ENCODE results near the gene MAP6.
"Not testable (repeated sequence)": the region's sequence is repeated elsewhere in the genome, so short reads cannot be mapped to it uniquely, and the experiment has no call there.

Gene MAP6

GRCh38 chr11:75668451-75669297 is at the start of gene MAP6:
MAP6 (minus strand) TSS chr11:75669038; CDS start chr11:75668369, 669 bp downstream.
- peak; percentile 15 for DNase-seq

DNA sequence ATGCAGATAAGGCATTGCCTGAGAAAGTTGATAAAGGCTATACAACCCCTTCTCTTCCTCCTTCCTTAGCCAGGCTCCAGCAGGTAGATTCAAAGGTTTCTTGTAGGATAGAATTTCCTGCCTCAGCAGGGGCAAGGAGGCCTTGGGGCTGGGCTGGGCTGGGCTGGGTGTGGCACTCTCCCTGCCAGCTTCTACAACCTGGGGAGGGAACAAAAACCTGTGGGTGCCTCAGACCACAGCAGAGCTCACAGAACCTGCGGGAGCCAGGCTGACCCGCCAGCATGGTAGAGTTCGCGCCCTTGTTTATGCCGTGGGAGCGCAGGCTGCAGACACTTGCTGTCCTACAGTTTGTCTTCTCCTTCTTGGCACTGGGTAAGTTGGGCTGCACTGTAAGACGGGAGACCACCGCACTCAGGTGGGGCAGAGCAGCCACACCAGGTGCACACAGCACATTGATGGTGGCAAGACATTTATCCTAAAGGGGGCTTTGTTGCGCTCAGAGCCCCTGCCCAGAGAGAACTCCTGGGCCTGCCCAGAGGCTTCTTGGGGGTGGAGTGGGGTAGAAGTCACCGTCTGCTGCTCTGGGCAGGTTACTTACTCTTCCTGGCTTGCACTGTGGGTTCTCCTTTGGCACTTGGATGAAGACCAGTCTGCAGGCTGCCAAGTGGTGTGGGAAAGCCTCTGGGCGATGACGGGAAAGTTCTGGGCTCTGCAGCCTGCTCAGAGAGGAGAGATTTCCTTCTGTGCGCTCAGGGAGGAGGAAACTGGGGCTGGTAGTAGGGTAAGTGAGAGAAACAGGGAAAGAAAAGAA is 49.0 kb upstream of the MAP6 start, which contains the start of gene MOGAT2:
TSS of gene MOGAT2 (plus strand) at position 231 of the 811 bp plus-strand sequence. CDS start at position 282, 51 bp downstream.
- no peak for DNase-seq

GRCh38 chr11:75716659-75717058 is 47.8 kb upstream of the MAP6 start:
- DNase-seq = no peak

- no peak for DNase-seq
Observed at GRCh38 chr11:75715688-75716087, 46.9 kb upstream of the MAP6 start.

GRCh38 chr11:75714211-75714610 is 45.4 kb upstream of the MAP6 start:
- no peak for DNase-seq

GRCh38 chr11:75706260-75706729 is 37.5 kb upstream of the MAP6 start:
- DNase-seq = peak; percentile 83

- DNase-seq = peak; percentile 22
Observed at GRCh38 chr11:75705541-75705940, 36.7 kb upstream of the MAP6 start.

DNA sequence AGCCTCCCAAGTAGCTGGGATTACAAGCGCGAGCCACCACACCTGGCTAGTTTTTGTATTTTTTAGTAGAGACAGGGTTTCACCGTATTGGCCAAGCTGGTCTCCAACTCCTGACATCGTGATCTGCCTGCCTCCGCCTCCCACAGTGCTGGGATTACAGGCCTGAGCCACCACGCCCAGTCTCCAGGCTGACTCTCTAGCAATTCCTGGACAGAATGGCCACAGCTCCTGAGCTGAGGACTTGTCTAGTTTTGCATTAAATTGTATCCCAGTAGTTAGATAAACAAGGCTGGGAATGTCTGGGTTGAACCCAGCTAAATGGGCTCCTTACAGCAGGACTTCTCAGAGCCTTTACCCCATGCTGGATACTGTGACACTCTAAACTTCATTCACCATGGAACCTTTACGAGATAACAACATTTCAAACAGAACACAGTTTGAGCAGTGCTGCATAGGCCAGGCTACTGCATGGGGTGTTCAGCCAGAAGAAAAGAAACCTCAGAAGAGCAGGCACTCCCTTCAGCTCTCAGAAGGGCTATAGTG is 34.9 kb upstream of the MAP6 start:
- DNase-seq = no peak

GRCh38 chr11:75700940-75701339 is 32.1 kb upstream of the MAP6 start:
- no peak for DNase-seq

- no peak for DNase-seq
Observed at GRCh38 chr11:75697906-75698581, 29.2 kb upstream of the MAP6 start.

GRCh38 chr11:75691804-75692203 is 23.0 kb upstream of the MAP6 start:
- no peak for DNase-seq

DNA sequence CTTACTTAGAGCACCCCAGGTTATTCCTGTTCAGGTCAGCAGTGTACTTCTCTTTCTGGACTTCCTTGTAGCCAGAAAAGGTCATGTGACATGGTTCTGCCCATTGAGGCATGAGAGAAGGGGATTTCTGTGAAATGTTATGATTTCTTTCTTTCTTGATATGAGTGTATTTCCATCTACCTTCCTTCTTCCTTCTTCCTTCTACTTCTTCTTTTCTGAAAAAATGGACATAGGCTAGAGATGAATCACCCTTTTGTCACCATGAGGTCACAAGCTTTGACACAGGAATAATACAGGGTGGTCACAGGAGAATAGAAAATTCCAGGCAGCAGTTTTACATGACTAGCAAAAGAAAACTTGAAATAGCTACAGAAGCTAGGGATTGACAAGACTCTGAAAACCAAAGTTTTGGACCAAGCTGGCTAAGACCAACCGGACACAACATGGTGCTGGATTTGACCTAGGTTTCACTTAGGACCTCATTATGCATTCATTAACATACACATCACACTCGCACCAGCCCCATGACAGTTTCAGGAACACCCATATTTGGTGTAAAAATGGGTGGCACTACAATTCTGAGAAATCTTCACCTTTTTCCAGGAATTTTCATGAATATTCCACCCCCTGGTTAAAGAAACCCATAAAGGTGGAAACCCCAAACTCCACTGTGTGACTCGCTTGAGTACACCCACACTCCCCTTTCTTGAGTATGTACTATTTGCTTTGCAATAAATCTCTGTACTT is 21.2 kb upstream of the MAP6 start:
- DNase-seq = peak; percentile 21

DNA sequence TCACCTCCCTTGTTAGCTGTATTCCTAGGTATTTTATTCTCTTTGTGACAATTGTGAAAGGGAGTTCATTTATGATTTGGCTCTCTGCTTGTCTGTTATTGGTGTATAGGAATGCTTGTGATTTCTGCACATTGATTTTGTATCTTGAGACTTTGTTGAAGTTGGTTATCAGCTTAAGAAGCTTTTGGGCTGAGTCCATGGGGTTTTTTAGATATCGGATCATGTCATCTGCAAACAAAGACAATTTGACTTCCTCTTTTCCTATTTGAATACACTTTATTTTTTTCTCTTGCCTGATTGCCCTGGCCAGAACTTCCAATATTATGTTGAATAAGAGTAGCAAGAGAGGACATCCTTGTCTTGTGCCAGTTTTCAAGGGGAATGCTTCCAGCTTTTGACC is 15.0 kb upstream of the MAP6 start:
- DNase-seq = not testable (repeated sequence)

DNA sequence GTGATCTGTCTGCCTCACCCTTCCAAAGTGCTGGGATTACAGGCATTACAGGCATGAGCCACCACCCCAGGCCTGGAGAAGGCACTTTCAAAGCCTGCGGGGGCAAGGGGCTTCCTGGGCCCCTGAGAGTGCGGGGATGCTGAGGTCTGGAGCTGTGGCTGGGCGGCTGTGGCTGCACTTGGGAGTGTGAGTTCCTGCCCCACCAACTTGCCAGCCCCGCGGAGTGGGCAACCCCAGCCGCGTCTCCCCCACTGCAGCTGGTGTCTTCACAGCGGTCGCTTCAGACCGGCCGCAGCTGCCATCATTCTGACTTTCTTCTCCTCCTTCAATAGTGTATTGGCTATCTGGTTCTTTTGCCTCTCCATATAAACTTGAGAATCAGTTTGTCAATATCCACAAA is 10.7 kb upstream of the MAP6 start:
- DNase-seq = no peak

- DNase-seq = no peak
Observed at GRCh38 chr11:75678620-75679259, 9.9 kb upstream of the MAP6 start.

- no peak for DNase-seq
Observed at GRCh38 chr11:75677909-75678308, 9.1 kb upstream of the MAP6 start.

GRCh38 chr11:75677275-75677674 is 8.4 kb upstream of the MAP6 start:
- DNase-seq = no peak

GRCh38 chr11:75673977-75674582 is 5.2 kb upstream of the MAP6 start:
- DNase-seq = peak; percentile 62

GRCh38 chr11:75667831-75668450 is 897 bp downstream of the MAP6 start:
- peak; percentile 56 for DNase-seq

DNA sequence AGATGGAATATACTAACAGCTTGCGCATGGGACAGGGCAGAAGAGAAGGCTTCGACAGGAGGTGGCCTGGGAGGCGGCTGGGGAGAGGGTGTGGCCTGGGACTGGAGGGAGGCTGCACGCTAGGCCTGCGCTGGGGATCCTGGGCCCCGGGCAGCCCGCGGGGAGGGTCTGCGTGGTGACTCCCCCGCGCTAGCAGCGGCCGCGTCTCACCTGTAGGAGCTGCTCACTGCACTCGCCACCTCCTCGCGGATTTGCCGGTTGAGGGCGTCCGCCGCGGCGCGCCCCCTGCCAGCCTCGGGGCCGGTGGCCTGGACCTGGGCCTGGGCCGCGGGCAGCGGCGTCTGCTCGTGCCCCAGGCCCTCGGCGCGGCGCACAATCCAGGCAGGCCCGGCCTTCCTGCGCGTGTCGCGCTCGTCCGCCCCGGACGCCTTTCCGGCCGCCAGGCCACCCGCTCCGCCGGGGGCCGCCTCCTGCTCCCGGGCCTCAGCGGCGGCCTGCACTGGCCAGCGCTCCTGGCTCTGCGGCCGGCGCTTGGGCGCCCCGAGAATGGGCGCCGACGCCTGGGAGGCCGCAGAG is 1.5 kb downstream of the MAP6 start:
- DNase-seq = peak; percentile 37
